GM23248 (cell line): ENCODE measurements around the gene CDH4. TPM values are rescaled to one million over a fixed set of nuclear protein-coding genes. Genes with fewer than 3 reads are reported as not detected.

Source experiments
- DNase-seq: peaks from one replicate; pipeline ENCODE4 v3.0.0-alpha.2; 2015
- H2AFZ ChIP-seq: fragments of 200-600 bp; sonication (generic); 2 replicates; pipeline ENCODE4 v1.6.1; 2016; ENCODE audit warnings: antibody characterized with exemption
- H3F3A ChIP-seq: fragments of 200-600 bp; sonication (generic); 2 replicates; pipeline ENCODE4 v1.6.1; 2016; ENCODE audit warnings: mild to moderate bottlenecking, antibody characterized with exemption, mixed run types; ENCODE audit not compliant: insufficient read depth
- H3K27ac ChIP-seq: fragments of 200-600 bp; sonication (generic); 2 replicates; pipeline ENCODE4 v1.5.1; 2016; ENCODE audit warnings: mild to moderate bottlenecking
- H3K27me3 ChIP-seq: fragments of 200-600 bp; sonication (generic); replicated peaks from 2 replicates; pipeline ENCODE4 v1.6.1; 2016; ENCODE audit warnings: mild to moderate bottlenecking; ENCODE audit not compliant: insufficient read depth
- H3K36me3 ChIP-seq: fragments of 200-600 bp; sonication (generic); 2 replicates; pipeline ENCODE4 v1.6.1; 2016; ENCODE audit warnings: low read depth, mild to moderate bottlenecking
- H3K4me1 ChIP-seq: fragments of 200-600 bp; sonication (generic); 2 replicates; pipeline ENCODE4 v1.6.1; 2016; ENCODE audit warnings: mild to moderate bottlenecking; ENCODE audit not compliant: insufficient read depth
- H3K4me2 ChIP-seq: fragments of 200-600 bp; sonication (generic); one replicate; pipeline ENCODE4 v1.6.1; 2016; ENCODE audit warnings: mild to moderate bottlenecking; ENCODE audit not compliant: unreplicated experiment
- H3K4me3 ChIP-seq: fragments of 200-600 bp; sonication (generic); 2 replicates; pipeline ENCODE4 v1.5.1; 2016; ENCODE audit warnings: mild to moderate bottlenecking
- H3K79me2 ChIP-seq: fragments of 200-600 bp; sonication (generic); 2 replicates; pipeline ENCODE4 v1.6.1; 2016; ENCODE audit warnings: mild to moderate bottlenecking; ENCODE audit not compliant: insufficient read depth
- H3K9ac ChIP-seq: fragments of 200-600 bp; sonication (generic); 2 replicates; pipeline ENCODE4 v1.6.1; 2016; ENCODE audit warnings: mild to moderate bottlenecking
- H3K9me2 ChIP-seq: fragments of 200-600 bp; sonication (generic); 2 replicates; pipeline ENCODE4 v1.6.1; 2016; ENCODE audit warnings: mixed run types, mild to moderate bottlenecking, moderate library complexity; ENCODE audit not compliant: insufficient read depth
- H3K9me3 ChIP-seq: fragments of 200-600 bp; sonication (generic); one replicate; pipeline ENCODE4 v1.6.1; 2017; ENCODE audit warnings: low read depth
- H4K20me1 ChIP-seq: fragments of 200-600 bp; sonication (generic); 2 replicates; pipeline ENCODE4 v1.6.0; 2016; ENCODE audit not compliant: insufficient read depth
- EZH2 ChIP-seq: fragments of 200-600 bp; sonication (generic); IDR thresholded peaks from 2 replicates; pipeline ENCODE4 v1.6.1; 2018; ENCODE audit warnings: antibody characterized with exemption, mild to moderate bottlenecking; ENCODE audit not compliant: insufficient read depth, poor library complexity, severe bottlenecking
- EZH2phosphoT487 ChIP-seq: fragments of 200-600 bp; sonication (generic); IDR thresholded peaks from 2 replicates; pipeline ENCODE4 v1.6.1; 2018; ENCODE audit warnings: antibody characterized with exemption, moderate library complexity, mild to moderate bottlenecking, low read depth; ENCODE audit not compliant: insufficient read depth
- WGBS, 2 experiments: methylation state at CpG; one replicate each; pipeline ENCODE4 v1.1.6; 2015 to 2017; ENCODE audit warnings: low lambda C conversion rate in 2 of 2, low coverage in 1 of 2; ENCODE audit errors: missing lambda C conversion rate in 2 of 2; 5-methylcytosine and 5-hydroxymethylcytosine counted together
- in situ Hi-C: fragments of 300-500 bp; cut with MboI; formaldehyde crosslinking; loops from 2 replicates; pipeline ENCODE4 v1.15.0; 2020
- polyA plus RNA-seq: library from polyadenylated mRNA; unstranded; fragments of >200 nt; fragmentation: Nextera tagmentation; extraction: Ambion mirVana; gene quantifications from 2 replicates; pipeline ENCODE4 v1.2.1, GENCODE V29; 2016
- total RNA-seq: library from RNA; depleted of rRNA; stranded (reverse); fragments of >200 nt; shearing (Covaris generic); gene quantifications from 2 replicates; pipeline ENCODE4 v1.2.3, GENCODE V29; 2014

The CDH4 gene
- total and polyA plus RNA-seq, 2 experiments from 2014 or later = 1.1 to 3.9 TPM

- no peak overlapping the region for H2AFZ ChIP-seq
- in situ Hi-C loops = no loop called here
- no peaks in the 10 kb centered on the region for H3K9me3 ChIP-seq
- no peaks in the 10 kb centered on the region for H3K9me2 ChIP-seq
- 64% methylated on average over 16 of the region's 16 CpGs for WGBS, 2 experiments
- TF ChIP-seq EZH2phosphoT487 = no peak
- TF ChIP-seq EZH2 = no peak
- no peak overlapping the region for H3K27ac ChIP-seq
- H3F3A ChIP-seq = no peaks in the 10 kb centered on the region
- no peak overlapping the region for H3K4me3 ChIP-seq
- no peak for DNase-seq
- no peaks in the 10 kb centered on the region for H4K20me1 ChIP-seq
- H3K79me2 ChIP-seq = no peaks in the 10 kb centered on the region
- no peaks in the 10 kb centered on the region for H3K27me3 ChIP-seq
- no peaks in the 10 kb centered on the region for H3K4me1 ChIP-seq
- H3K4me2 ChIP-seq = no peak overlapping the region
- no peaks in the 10 kb centered on the region for H3K36me3 ChIP-seq
- H3K9ac ChIP-seq = no peak overlapping the region
Measured at GRCh38 chr20:61770113-61770585, 518.1 kb downstream of the CDH4 start.

GRCh38 chr20:61771805-61772350 lies 519.8 kb downstream of the CDH4 start:
- no peaks in the 10 kb centered on the region for H4K20me1 ChIP-seq
- in situ Hi-C loops = no loop called here
- no peak overlapping the region for H3K4me2 ChIP-seq
- no peak overlapping the region for H2AFZ ChIP-seq
- no peaks in the 10 kb centered on the region for H3K27me3 ChIP-seq
- no peaks in the 10 kb centered on the region for H3K4me1 ChIP-seq
- H3K9ac ChIP-seq = no peak overlapping the region
- no peaks in the 10 kb centered on the region for H3K36me3 ChIP-seq
- no peak for DNase-seq
- H3K27ac ChIP-seq = no peak overlapping the region
- no peaks in the 10 kb centered on the region for H3K9me3 ChIP-seq
- no peaks in the 10 kb centered on the region for H3K79me2 ChIP-seq
- H3K4me3 ChIP-seq = no peak overlapping the region
- TF ChIP-seq EZH2phosphoT487 (no peak), EZH2 (no peak)
- H3F3A ChIP-seq = no peaks in the 10 kb centered on the region
- 45 to 46% methylated on average over 8 of the region's 8 CpGs for WGBS, 2 experiments
- no peaks in the 10 kb centered on the region for H3K9me2 ChIP-seq

- H3K36me3 ChIP-seq = no peaks in the 10 kb centered on the region
- H4K20me1 ChIP-seq = no peaks in the 10 kb centered on the region
- no peak overlapping the region for H3K9ac ChIP-seq
- no peaks in the 10 kb centered on the region for H3K9me3 ChIP-seq
- H3K79me2 ChIP-seq = no peaks in the 10 kb centered on the region
- WGBS, 2 experiments = 73 to 75% methylated on average over 51 to 53 of the region's 53 CpGs
- no peak for DNase-seq
- no peak overlapping the region for H2AFZ ChIP-seq
- no peak overlapping the region for H3K27ac ChIP-seq
- in situ Hi-C loops = no loop called here
- no peaks in the 10 kb centered on the region for H3F3A ChIP-seq
- no peaks in the 10 kb centered on the region for H3K27me3 ChIP-seq
- TF ChIP-seq EZH2phosphoT487 (no peak), EZH2 (no peak)
- H3K9me2 ChIP-seq = no peaks in the 10 kb centered on the region
- no peaks in the 10 kb centered on the region for H3K4me1 ChIP-seq
- H3K4me2 ChIP-seq = no peak overlapping the region
- no peak overlapping the region for H3K4me3 ChIP-seq
Measured at GRCh38 chr20:61772828-61773631, 521.0 kb downstream of the CDH4 start.

GRCh38 chr20:61773926-61774587 lies 522.0 kb downstream of the CDH4 start:
- Histone ChIP-seq H3F3A (no peaks in the 10 kb centered on the region), H3K9me3 (no peaks in the 10 kb centered on the region), H3K4me2 (no peak overlapping the region), H3K36me3 (no peaks in the 10 kb centered on the region), H3K27ac (no peak overlapping the region), H2AFZ (no peak overlapping the region), H3K4me3 (no peak overlapping the region), H3K4me1 (no peaks in the 10 kb centered on the region), H3K9ac (no peak overlapping the region), H4K20me1 (no peaks in the 10 kb centered on the region), H3K27me3 (no peaks in the 10 kb centered on the region), H3K9me2 (no peaks in the 10 kb centered on the region), H3K79me2 (no peaks in the 10 kb centered on the region)
- in situ Hi-C loops = no loop called here
- WGBS, 2 experiments = 36 to 46% methylated on average over 14 of the region's 14 CpGs
- TF ChIP-seq EZH2 (no peak), EZH2phosphoT487 (no peak)
- DNase-seq = no peak
